HepG2 (cell line): ENCODE results near the gene KIRREL2. TPM values are rescaled to one million over a fixed set of nuclear protein-coding genes. Genes with fewer than 3 reads are reported as not detected.

Experiments used
- ERF ChIP-seq: IDR thresholded peaks from 2 replicates; pipeline ENCODE4 v1.6.1; 2018; ENCODE audit warnings: missing biosample characterization, missing genetic modification reagents
- FOSL1 ChIP-seq: sonication (generic); formaldehyde crosslinking; IDR thresholded peaks from 2 replicates; pipeline ENCODE4 v1.9.0; 2021; ENCODE audit warnings: missing genetic modification reagents, borderline replicate concordance
- HOXD1 ChIP-seq: sonication (generic); formaldehyde crosslinking; IDR thresholded peaks from 2 replicates; pipeline ENCODE4 v1.5.0; 2020; ENCODE audit warnings: missing genetic modification reagents
- KMT2A ChIP-seq: sonication (generic); formaldehyde crosslinking; IDR thresholded peaks from 2 replicates; pipeline ENCODE4 v1.4.0; 2020; ENCODE audit warnings: missing genetic modification reagents
- SMAD3 ChIP-seq: sonication (generic); formaldehyde crosslinking; IDR thresholded peaks from 2 replicates; pipeline ENCODE4 v1.4.0; 2020; ENCODE audit warnings: missing genetic modification reagents
- SMYD3 ChIP-seq: sonication (generic); formaldehyde crosslinking; IDR thresholded peaks from 2 replicates; pipeline ENCODE4 v1.8.1; 2023; ENCODE audit warnings: mild to moderate bottlenecking, missing genetic modification reagents
- TSC22D2 ChIP-seq: sonication (generic); formaldehyde crosslinking; IDR thresholded peaks from 2 replicates; pipeline ENCODE4 v1.5.1; 2020; ENCODE audit warnings: missing genetic modification reagents, mild to moderate bottlenecking, borderline replicate concordance
- U2AF2 ChIP-seq: fragments of 200-400 bp; formaldehyde crosslinking; IDR thresholded peaks from 2 replicates; pipeline ENCODE4 v1.6.1; 2017; ENCODE audit warnings: low read depth, mild to moderate bottlenecking, low read length
- ZEB1 ChIP-seq: IDR thresholded peaks from 2 replicates; pipeline ENCODE4 v1.6.1; 2012; ENCODE audit warnings: mild to moderate bottlenecking, low read depth, inconsistent platforms; ENCODE audit not compliant: insufficient replicate concordance
- ZNF331 ChIP-seq: sonication (generic); formaldehyde crosslinking; IDR thresholded peaks from 2 replicates; pipeline ENCODE4 v1.4.0; 2020; ENCODE audit warnings: missing genetic modification reagents
- ZNF652 ChIP-seq: IDR thresholded peaks from 2 replicates; pipeline ENCODE4 v1.6.1; 2016; ENCODE audit warnings: low read depth, borderline replicate concordance
- polyA plus RNA-seq, 8 experiments: library from polyadenylated mRNA; depleted of rRNA in 3 of 8; stranded (reverse) in 7 of 8; unstranded in 1 of 8; fragments of >200 nt; fragmentation: Illumina TruSeq in 4 of 8; extraction: Trizol in 4 of 8; gene quantifications; 2 replicates each; pipeline versions ENCODE4 v1.2.1 to v1.2.3, GENCODE V29; 2011 to 2016; ENCODE audit warnings: low read depth in 4 of 8, missing spikeins in 1 of 8, mixed read lengths in 1 of 8; ENCODE audit not compliant: insufficient read depth in 1 of 8
- total RNA-seq, 5 experiments: library from RNA; depleted of rRNA; stranded (reverse); fragments of >200 nt; fragmentation: Illumina TruSeq; extraction: Trizol; gene quantifications; 2 replicates each; pipeline ENCODE4 v1.2.3, GENCODE V29; 2016; ENCODE audit warnings: low read depth in 1 of 5
- TF ChIP-seq, protein P1 (sequence below): sonication (generic); formaldehyde crosslinking; IDR thresholded peaks from 2 replicates; pipeline ENCODE4 v1.5.0; 2020; ENCODE audit warnings: mild to moderate bottlenecking, missing genetic modification reagents, borderline replicate concordance
- TF ChIP-seq, protein P2 (sequence below): sonication (generic); formaldehyde crosslinking; IDR thresholded peaks from 2 replicates; pipeline ENCODE4 v1.4.0; 2020; ENCODE audit warnings: low read depth, mild to moderate bottlenecking, missing genetic modification reagents
- TF ChIP-seq, protein P3 (sequence below): sonication (generic); formaldehyde crosslinking; IDR thresholded peaks from 2 replicates; pipeline ENCODE4 v1.4.0; 2020; ENCODE audit warnings: missing genetic modification reagents
- TF ChIP-seq, protein P4 (sequence below): sonication (generic); formaldehyde crosslinking; IDR thresholded peaks from 2 replicates; pipeline ENCODE4 v1.4.0; 2020; ENCODE audit warnings: missing genetic modification reagents, borderline replicate concordance

The KIRREL2 gene
- total and polyA plus RNA-seq, 2 of the 13 experiments (the other 11 are each of a cell fraction or from before 2014, with no cell fraction given), result 0.18 to 2.4 TPM

DNA sequence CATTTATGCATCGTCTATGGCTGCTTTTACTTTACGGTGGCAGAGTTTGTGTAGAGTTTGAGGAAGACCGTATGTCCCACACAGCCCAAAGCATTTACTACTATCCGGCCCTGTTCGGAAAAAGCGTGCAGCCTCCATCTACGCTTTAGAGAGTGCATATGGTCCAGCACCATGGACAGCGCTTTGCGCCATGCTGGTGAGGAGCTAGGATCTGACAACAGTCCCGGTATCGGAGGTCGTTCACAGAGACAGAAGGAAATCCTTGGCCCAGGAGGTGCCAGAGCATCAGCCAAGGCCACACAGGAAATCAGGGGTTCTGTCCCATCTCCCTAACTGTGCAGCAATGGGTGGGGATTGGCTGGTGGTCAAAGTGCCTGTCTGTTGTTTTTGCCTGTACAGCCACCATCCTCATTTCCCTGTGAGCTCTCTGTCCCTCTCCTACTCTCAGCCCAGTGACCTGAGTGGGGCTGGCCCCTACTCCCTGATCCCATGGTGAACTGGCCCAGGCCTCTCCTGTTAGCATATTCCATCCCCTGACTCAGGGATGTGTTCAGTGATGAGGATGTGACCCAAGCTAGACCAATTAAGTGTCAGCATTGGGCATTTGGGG, 27.9 kb upstream of the KIRREL2 start (continued):
- TF ChIP-seq KMT2A (CRISPR knock-in tag), result peak; percentile 75
- no peak for TF ChIP-seq U2AF2
- peak; percentile 99 for TF ChIP-seq TSC22D2 (CRISPR knock-in tag)
- TF ChIP-seq, protein P1, sequence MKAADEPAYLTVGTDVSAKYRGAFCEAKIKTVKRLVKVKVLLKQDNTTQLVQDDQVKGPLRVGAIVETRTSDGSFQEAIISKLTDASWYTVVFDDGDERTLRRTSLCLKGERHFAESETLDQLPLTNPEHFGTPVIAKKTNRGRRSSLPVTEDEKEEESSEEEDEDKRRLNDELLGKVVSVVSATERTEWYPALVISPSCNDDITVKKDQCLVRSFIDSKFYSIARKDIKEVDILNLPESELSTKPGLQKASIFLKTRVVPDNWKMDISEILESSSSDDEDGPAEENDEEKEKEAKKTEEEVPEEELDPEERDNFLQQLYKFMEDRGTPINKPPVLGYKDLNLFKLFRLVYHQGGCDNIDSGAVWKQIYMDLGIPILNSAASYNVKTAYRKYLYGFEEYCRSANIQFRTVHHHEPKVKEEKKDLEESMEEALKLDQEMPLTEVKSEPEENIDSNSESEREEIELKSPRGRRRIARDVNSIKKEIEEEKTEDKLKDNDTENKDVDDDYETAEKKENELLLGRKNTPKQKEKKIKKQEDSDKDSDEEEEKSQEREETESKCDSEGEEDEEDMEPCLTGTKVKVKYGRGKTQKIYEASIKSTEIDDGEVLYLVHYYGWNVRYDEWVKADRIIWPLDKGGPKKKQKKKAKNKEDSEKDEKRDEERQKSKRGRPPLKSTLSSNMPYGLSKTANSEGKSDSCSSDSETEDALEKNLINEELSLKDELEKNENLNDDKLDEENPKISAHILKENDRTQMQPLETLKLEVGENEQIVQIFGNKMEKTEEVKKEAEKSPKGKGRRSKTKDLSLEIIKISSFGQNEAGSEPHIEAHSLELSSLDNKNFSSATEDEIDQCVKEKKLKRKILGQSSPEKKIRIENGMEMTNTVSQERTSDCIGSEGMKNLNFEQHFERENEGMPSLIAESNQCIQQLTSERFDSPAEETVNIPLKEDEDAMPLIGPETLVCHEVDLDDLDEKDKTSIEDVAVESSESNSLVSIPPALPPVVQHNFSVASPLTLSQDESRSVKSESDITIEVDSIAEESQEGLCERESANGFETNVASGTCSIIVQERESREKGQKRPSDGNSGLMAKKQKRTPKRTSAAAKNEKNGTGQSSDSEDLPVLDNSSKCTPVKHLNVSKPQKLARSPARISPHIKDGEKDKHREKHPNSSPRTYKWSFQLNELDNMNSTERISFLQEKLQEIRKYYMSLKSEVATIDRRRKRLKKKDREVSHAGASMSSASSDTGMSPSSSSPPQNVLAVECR (CRISPR knock-in tag), result peak; percentile 88
- TF ChIP-seq, protein P2, sequence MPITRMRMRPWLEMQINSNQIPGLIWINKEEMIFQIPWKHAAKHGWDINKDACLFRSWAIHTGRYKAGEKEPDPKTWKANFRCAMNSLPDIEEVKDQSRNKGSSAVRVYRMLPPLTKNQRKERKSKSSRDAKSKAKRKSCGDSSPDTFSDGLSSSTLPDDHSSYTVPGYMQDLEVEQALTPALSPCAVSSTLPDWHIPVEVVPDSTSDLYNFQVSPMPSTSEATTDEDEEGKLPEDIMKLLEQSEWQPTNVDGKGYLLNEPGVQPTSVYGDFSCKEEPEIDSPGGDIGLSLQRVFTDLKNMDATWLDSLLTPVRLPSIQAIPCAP (CRISPR knock-in tag), result 0 out of 2 replicates have a peak, but pooled peaks have one; percentile 46
- peak; percentile 78; the same call in 1 of the 2 replicates for TF ChIP-seq SMYD3 (CRISPR knock-in tag)
- peak; percentile 69 for TF ChIP-seq ZNF652
- no peak for TF ChIP-seq FOSL1
- peak; percentile 99 for TF ChIP-seq ERF (CRISPR knock-in tag)
- TF ChIP-seq, protein P3, sequence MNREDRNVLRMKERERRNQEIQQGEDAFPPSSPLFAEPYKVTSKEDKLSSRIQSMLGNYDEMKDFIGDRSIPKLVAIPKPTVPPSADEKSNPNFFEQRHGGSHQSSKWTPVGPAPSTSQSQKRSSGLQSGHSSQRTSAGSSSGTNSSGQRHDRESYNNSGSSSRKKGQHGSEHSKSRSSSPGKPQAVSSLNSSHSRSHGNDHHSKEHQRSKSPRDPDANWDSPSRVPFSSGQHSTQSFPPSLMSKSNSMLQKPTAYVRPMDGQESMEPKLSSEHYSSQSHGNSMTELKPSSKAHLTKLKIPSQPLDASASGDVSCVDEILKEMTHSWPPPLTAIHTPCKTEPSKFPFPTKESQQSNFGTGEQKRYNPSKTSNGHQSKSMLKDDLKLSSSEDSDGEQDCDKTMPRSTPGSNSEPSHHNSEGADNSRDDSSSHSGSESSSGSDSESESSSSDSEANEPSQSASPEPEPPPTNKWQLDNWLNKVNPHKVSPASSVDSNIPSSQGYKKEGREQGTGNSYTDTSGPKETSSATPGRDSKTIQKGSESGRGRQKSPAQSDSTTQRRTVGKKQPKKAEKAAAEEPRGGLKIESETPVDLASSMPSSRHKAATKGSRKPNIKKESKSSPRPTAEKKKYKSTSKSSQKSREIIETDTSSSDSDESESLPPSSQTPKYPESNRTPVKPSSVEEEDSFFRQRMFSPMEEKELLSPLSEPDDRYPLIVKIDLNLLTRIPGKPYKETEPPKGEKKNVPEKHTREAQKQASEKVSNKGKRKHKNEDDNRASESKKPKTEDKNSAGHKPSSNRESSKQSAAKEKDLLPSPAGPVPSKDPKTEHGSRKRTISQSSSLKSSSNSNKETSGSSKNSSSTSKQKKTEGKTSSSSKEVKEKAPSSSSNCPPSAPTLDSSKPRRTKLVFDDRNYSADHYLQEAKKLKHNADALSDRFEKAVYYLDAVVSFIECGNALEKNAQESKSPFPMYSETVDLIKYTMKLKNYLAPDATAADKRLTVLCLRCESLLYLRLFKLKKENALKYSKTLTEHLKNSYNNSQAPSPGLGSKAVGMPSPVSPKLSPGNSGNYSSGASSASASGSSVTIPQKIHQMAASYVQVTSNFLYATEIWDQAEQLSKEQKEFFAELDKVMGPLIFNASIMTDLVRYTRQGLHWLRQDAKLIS (CRISPR knock-in tag), result 0 out of 2 replicates have a peak, but pooled peaks have one; percentile 63
- TF ChIP-seq, protein P4, sequence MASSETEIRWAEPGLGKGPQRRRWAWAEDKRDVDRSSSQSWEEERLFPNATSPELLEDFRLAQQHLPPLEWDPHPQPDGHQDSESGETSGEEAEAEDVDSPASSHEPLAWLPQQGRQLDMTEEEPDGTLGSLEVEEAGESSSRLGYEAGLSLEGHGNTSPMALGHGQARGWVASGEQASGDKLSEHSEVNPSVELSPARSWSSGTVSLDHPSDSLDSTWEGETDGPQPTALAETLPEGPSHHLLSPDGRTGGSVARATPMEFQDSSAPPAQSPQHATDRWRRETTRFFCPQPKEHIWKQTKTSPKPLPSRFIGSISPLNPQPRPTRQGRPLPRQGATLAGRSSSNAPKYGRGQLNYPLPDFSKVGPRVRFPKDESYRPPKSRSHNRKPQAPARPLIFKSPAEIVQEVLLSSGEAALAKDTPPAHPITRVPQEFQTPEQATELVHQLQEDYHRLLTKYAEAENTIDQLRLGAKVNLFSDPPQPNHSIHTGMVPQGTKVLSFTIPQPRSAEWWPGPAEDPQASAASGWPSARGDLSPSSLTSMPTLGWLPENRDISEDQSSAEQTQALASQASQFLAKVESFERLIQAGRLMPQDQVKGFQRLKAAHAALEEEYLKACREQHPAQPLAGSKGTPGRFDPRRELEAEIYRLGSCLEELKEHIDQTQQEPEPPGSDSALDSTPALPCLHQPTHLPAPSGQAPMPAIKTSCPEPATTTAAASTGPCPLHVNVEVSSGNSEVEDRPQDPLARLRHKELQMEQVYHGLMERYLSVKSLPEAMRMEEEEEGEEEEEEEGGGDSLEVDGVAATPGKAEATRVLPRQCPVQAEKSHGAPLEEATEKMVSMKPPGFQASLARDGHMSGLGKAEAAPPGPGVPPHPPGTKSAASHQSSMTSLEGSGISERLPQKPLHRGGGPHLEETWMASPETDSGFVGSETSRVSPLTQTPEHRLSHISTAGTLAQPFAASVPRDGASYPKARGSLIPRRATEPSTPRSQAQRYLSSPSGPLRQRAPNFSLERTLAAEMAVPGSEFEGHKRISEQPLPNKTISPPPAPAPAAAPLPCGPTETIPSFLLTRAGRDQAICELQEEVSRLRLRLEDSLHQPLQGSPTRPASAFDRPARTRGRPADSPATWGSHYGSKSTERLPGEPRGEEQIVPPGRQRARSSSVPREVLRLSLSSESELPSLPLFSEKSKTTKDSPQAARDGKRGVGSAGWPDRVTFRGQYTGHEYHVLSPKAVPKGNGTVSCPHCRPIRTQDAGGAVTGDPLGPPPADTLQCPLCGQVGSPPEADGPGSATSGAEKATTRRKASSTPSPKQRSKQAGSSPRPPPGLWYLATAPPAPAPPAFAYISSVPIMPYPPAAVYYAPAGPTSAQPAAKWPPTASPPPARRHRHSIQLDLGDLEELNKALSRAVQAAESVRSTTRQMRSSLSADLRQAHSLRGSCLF, result peak; percentile 83; the same call in 1 of the 2 replicates
- peak; percentile 97 for TF ChIP-seq ZNF331
- TF ChIP-seq SMAD3 (CRISPR knock-in tag), result peak; percentile 97
- TF ChIP-seq HOXD1, result peak; percentile 76
- TF ChIP-seq ZEB1, result no peak
